BE2C (cell line): Measurements from ENCODE around the gene TBX3. TPM values are rescaled to one million over a fixed set of nuclear protein-coding genes. Genes with fewer than 3 reads are reported as not detected.
"Not testable (repeated sequence)": the region's sequence is repeated elsewhere in the genome, so short reads cannot be mapped to it uniquely, and the experiment has no call there.

Experiments
- DNase-seq: peaks from one replicate; pipeline ENCODE4 v3.0.0-alpha.2; 2020
- H3K27me3 ChIP-seq: fragments of 250-450 bp; sonication (Bioruptor Pico); 2 replicates; pipeline ENCODE4 v1.5.1; 2020; ENCODE audit warnings: mild to moderate bottlenecking
- H3K36me3 ChIP-seq: fragments of 250-450 bp; sonication (Bioruptor Pico); 2 replicates; pipeline ENCODE4 v1.5.1; 2020; ENCODE audit warnings: mild to moderate bottlenecking
- H3K4me1 ChIP-seq: fragments of 250-450 bp; sonication (Bioruptor Pico); 2 replicates; pipeline ENCODE4 v1.5.1; 2020
- H3K4me3 ChIP-seq: 2 replicates; pipeline ENCODE4 v1.5.1; 2011; ENCODE audit warnings: low read depth, low read length
- H3K9me3 ChIP-seq: fragments of 250-450 bp; sonication (Bioruptor Pico); 2 replicates; pipeline ENCODE4 v1.5.1; 2020
- polyA plus RNA-seq: library from polyadenylated mRNA; unstranded; fragments of >200 nt; gene quantifications from one replicate; pipeline ENCODE4 v1.2.1, GENCODE V29; 2012; ENCODE audit warnings: low read depth, missing spikeins; ENCODE audit not compliant: insufficient read length, insufficient read depth
- TF ChIP-seq, protein P1 (sequence below): IDR thresholded peaks from 2 replicates; pipeline ENCODE4 v1.5.1; 2012; ENCODE audit warnings: mild to moderate bottlenecking, low read depth, low read length

TBX3 gene
- polyA plus RNA-seq, result 60.5 TPM

DNA sequence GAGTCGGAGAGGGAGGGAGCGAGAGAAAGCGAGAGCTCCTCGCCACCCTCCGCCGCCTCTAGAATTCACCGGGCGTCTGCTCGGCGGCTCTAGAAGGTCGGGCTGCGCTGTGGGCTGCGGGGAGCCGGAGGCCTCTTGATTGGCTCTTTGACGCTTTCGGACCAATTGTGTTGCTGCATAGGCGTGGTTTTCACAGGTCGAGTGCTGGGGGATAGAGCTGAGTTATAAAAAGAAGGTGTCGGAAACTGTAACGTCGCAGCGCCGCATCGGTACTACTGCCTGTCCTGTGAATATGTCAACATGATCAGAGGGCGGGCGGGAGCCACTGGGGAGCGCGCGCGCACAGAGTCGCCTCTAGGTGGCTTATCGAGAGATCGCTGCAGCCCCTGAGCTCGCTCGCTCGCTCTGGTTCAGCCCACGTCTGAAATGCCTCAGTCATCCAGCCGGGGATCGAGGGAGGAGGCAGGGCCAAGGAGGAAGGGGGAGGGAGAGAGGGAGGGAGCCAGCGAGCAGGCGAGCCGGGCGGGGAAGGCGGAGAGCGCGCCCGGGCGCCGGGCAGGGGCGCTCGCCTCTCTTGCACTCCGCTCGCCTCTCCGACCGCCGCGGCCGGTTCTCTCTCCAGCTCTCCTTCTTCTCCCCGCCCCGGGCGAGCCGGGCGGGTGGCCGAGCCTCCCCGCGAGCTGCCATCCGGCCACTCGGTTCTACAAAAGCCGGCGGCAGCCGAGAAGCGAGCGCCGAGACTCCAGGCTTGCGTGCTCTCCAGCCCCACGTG lies at the start of gene TBX3:
TSS of gene TBX3 (minus strand) at position 78 of the 772 bp plus-strand sequence. CDS start 975 bp downstream, outside the sequence.
- Histone ChIP-seq H3K4me1 (peaks cover 7% of the 10 kb centered on the region), H3K9me3 (no peaks in the 10 kb centered on the region), H3K27me3 (no peaks in the 10 kb centered on the region), H3K36me3 (peaks cover 35% of the 10 kb centered on the region), H3K4me3 (peak within 1 kb of the TSS; percentile 91)
- TF ChIP-seq, protein P1, sequence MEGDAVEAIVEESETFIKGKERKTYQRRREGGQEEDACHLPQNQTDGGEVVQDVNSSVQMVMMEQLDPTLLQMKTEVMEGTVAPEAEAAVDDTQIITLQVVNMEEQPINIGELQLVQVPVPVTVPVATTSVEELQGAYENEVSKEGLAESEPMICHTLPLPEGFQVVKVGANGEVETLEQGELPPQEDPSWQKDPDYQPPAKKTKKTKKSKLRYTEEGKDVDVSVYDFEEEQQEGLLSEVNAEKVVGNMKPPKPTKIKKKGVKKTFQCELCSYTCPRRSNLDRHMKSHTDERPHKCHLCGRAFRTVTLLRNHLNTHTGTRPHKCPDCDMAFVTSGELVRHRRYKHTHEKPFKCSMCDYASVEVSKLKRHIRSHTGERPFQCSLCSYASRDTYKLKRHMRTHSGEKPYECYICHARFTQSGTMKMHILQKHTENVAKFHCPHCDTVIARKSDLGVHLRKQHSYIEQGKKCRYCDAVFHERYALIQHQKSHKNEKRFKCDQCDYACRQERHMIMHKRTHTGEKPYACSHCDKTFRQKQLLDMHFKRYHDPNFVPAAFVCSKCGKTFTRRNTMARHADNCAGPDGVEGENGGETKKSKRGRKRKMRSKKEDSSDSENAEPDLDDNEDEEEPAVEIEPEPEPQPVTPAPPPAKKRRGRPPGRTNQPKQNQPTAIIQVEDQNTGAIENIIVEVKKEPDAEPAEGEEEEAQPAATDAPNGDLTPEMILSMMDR, result peak; percentile 37
- peak; percentile 96 for DNase-seq

DNA sequence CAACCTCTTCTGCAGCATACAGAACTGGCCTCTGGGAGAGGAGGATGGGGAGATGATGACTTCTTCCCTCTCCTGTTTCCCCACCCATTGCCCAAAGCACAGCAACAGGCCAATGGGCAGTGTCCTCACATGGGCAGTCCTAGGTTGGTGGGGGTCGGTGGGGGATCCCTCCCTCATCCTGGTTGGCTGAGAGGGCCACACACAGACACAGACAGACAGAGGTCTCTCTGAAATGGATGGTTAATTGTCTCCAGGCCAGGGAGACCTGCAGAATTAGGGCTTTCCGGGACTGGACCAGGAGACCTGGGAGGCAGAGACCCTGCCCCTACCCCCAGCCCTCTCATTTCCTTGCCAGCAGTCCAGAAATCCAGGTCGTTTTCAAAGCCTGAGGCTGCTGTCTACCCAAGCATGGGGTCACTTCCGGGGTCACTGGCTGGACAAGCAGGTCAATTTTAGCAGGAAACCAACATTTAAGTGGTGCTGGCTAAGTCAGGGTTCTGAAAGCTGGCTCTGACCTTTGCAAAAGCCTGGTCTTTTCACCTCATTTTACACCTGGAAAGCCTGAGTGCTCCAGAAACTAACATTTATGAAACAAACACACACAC lies 48.6 kb upstream of the TBX3 start:
- H3K4me1 ChIP-seq, result no peaks in the 10 kb centered on the region
- TF ChIP-seq, protein P1, result no peak
- H3K9me3 ChIP-seq, result no peaks in the 10 kb centered on the region
- DNase-seq, result no peak
- no peak overlapping the region for H3K4me3 ChIP-seq
- no peaks in the 10 kb centered on the region for H3K27me3 ChIP-seq
- H3K36me3 ChIP-seq, result no peaks in the 10 kb centered on the region

DNA sequence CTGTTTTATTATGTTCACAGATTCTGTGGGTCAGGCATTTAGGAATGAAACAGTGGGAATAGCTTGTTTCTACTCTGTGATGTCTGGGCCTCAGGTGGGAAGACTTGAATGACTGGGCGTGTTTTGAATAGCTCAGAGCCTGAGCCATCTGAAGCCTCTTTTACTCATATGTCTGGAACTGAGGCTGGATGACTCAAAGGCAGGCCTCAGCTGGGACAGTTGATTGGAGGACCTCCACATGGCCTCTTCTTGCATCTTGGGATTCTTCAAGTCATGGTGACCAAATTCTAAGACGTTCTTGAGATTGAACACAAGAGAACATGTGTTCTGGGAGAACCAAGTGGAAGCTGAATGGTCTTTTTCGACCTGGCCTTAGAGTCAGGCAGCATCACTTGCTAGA lies 45.8 kb upstream of the TBX3 start:
- Histone ChIP-seq H3K27me3 (no peaks in the 10 kb centered on the region), H3K9me3 (no peaks in the 10 kb centered on the region), H3K36me3 (no peaks in the 10 kb centered on the region), H3K4me3 (no peak overlapping the region), H3K4me1 (peaks cover 3% of the 10 kb centered on the region; the same call in 1 of the 2 replicates)
- TF ChIP-seq, protein P1, result no peak
- DNase-seq, result no peak

DNA sequence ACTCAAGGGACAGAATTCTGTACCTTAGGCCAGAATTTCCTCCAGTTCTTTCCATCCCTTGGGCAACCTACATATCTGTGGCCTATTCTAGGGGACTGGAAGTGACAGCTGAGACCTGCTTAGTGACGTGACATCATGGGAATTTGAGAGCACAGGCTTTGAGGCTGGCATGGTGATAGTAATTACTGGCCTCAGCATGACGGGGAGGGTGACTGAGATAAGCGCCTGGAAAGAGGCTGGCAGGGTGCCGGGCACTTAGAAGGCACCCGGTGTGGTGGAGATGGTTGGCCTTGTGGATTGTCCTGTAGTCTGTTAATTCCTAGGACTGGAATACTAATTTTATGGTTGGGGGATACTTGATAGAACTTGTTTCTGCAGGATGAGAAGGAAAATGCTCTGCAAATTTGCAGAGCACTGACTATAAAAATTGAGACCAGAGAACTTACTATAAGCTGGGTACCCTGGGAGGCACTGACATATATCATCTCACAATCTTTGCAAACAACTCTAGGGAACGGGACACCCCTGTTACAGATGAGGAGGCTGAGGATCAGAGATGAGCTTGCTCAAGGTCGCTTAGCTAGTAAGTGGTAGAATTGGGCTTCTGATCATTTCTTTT lies 42.2 kb upstream of the TBX3 start:
- no peaks in the 10 kb centered on the region for H3K27me3 ChIP-seq
- TF ChIP-seq, protein P1, result no peak
- DNase-seq, result peak; percentile 49
- H3K9me3 ChIP-seq, result no peaks in the 10 kb centered on the region
- H3K4me1 ChIP-seq, result peaks cover 3% of the 10 kb centered on the region; the same call in 1 of the 2 replicates
- no peaks in the 10 kb centered on the region for H3K36me3 ChIP-seq
- H3K4me3 ChIP-seq, result no peak overlapping the region

DNA sequence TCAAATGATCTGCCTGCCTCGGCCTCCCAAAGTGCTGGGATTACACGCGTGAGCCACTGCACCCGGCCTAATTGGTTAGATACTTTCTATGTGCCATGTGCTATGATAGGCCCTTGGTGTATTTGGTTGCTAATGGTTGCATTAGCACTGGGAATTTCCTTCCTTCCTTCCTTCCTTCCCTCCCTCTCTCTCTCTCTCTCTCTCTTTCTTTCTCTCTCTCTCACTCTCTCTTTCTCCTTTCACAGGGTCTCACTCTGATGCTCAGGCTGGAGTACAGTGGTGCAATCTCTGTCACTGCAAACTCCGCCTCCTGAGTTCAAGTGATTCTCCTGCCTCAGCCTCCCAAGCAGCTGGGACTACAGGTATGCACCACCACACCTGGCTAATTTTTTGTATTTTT lies 38.2 kb upstream of the TBX3 start:
- H3K27me3 ChIP-seq, H3K36me3 ChIP-seq, DNase-seq, H3K4me3 ChIP-seq, H3K4me1 ChIP-seq, H3K9me3 ChIP-seq: not testable (repeated sequence)

DNA sequence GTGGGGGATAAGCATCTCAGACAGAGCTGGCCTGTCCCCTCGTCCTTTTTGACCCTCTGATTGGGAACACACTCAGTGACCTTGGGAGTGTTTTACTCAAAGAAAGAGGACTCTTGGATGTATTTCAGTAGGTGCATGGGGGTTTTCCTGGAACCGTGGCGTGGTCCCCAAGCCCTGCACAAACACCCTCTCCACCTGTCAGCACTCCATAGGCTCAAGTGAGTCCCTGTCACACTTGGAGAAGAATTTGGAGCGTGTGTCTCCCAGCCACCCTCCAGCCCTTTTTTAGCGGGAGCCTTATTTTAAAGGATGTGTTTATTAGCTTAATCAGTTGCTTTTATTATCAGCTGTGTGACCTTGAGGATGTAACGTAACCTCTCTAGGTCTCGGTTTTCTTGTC lies 37.3 kb upstream of the TBX3 start:
- no peaks in the 10 kb centered on the region for H3K36me3 ChIP-seq
- TF ChIP-seq, protein P1, result no peak
- DNase-seq, result no peak
- no peaks in the 10 kb centered on the region for H3K27me3 ChIP-seq
- no peaks in the 10 kb centered on the region for H3K9me3 ChIP-seq
- H3K4me3 ChIP-seq, result no peak overlapping the region
- H3K4me1 ChIP-seq, result peaks cover 3% of the 10 kb centered on the region; the same call in 1 of the 2 replicates
